Fibroblast of skin of left quadriceps (primary cell): ENCODE measurements around the gene ZNF799.
"Not testable (repeated sequence)": the region's sequence is repeated elsewhere in the genome, so short reads cannot be mapped to it uniquely, and the experiment has no call there.

Experiments
- DNase-seq, 2 experiments: peaks; one replicate each; pipeline ENCODE4 v3.0.0-alpha.2; 2013; ENCODE audit warnings: low read depth in 2 of 2

Gene ZNF799

GRCh38 chr19:12364391-12365235, 36.5 kb downstream of the ZNF799 start:
- DNase-seq = no peak

- not testable (repeated sequence) for DNase-seq
Measured at GRCh38 chr19:12362236-12362635, 38.8 kb downstream of the ZNF799 start.

DNA sequence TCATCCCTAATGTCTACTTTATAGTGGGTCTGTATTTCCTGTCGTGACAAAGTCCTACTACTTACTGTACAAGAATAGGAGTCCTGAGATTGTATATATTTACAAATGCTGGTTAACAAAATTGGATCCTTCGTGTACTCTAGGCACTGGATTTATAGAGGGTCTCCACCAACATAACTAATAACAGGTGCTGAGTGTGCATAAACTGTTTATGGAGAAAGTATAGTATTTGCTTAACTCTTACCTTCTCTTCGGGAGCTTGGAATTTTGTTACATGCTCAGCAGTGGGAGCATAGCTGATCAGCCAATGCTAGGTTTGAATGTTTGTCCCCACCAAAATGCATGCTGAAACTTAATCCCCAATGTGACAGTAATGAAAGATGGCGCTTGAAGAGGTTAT, 47.7 kb downstream of the ZNF799 start:
- DNase-seq = no peak

GRCh38 chr19:12350890-12351197, 50.2 kb downstream of the ZNF799 start:
- DNase-seq = no peak

DNA sequence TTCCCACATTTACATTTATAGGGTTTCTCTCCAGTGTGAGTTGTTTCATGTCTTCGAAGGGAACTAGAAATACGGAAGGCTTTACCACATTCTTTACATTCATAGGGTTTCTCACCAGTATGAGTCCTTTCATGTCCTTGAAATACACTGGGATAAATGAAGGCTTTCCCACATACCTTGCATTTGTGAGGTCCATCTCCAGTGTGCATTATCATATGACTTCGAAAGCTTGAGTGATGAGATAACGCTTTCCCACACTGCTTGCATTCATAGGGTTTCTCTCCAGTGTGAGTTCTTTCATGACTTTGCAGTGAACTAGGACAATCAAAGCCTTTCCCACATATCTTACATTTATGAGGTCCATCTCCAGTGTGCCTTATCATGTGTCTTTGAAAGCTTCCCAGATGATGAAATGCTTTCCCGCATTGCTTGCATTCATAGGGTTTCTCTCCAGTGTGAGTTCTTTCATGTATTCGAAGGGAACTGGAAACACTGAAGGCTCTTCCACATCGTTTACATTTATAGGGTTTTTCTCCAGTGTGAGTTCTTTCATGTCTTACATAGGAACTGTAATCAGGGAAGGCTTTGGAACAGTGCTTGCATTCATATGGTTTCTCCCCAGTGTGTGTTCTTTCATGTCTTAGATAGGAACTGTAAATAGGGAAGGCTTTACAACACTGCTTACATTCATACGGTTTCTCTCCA, 50.7 kb downstream of the ZNF799 start:
- DNase-seq = no peak

GRCh38 chr19:12346896-12347295, 54.2 kb downstream of the ZNF799 start:
- no peak for DNase-seq

DNA sequence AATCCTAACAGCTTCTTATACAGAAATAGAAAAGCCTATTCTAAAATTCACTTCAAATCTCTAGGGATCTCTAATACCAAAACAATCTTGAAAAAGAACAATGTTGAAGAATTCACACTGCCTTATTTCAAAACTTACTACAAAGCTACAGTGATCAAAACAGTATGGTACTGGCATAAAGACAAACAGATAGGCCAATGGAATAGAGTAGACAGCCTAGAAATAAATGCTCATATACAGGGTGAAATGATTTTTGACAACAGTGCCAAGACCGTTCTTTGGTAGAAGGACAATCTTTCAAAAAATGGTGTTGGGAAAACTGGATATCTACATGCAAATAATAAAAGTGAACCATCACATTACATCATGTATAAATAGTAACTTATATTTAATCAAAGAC, 55.9 kb downstream of the ZNF799 start:
- no peak for DNase-seq
